ENCODE results near the gene ZNF516.

Gene ZNF516

DNA sequence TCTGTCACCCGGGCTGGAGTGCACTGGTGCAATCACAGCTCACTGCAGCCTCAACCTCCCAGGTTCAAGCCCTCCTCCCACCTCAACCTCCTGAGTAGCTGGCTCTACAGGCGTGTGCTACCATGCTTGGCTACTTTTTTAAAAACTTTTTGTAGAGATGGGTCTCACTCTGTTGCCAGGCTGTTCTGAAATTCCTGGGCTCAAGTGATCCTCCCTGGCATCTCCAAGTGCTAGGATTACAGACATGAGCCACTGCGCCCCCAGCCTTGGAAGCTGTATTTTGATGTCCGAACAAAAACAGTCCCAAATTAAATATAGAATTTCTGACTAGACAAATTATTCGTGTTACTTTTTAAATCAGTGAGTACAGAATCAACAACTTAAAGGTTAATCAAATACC is 97.4 kb downstream of the ZNF516 start:
- Histone ChIP-seq H3K4me3 (ENCODE audit: low read length in 2 of 2) (no peak overlapping the region), H3K27ac (replicated peaks; ENCODE audit: low read length) (no peak overlapping the region), H3K23ac (ENCODE audit: low read depth, low read length, poor library complexity) (no peak overlapping the region), H3K4me1 (ENCODE audit: control insufficient read depth in 2 of 2, insufficient read depth in 1 of 2, low read depth in 1 of 2, low read length in 2 of 2) (peaks cover 0 to 5% of the 10 kb centered on the region in 2 donors), H3K36me3 (replicated peaks in 1 of 2; ENCODE audit: control insufficient read depth in 2 of 2, insufficient read depth in 2 of 2, low read length in 2 of 2) (peaks cover 8 to 26% of the 10 kb centered on the region in 2 donors), H4K91ac (ENCODE audit: low read depth, low read length, poor library complexity) (no peak overlapping the region), H2BK15ac (ENCODE audit: low read length) (no peak overlapping the region), H3K27me3 (ENCODE audit: control insufficient read depth in 3 of 3, insufficient read depth in 3 of 3, low read depth in 1 of 3, low read length in 3 of 3) (no peaks in the 10 kb centered on the region), H2BK5ac (ENCODE audit: low read length) (no peak overlapping the region), H2AFZ (ENCODE audit: low read length) (no peak overlapping the region), H3K9me3 (replicated peaks in 1 of 2; ENCODE audit: control insufficient read depth in 2 of 2, insufficient read depth in 1 of 2, low read depth in 1 of 2, low read length in 2 of 2) (no peaks in the 10 kb centered on the region), H2BK12ac (ENCODE audit: low read length) (no peak overlapping the region), H4K8ac (ENCODE audit: low read depth, low read length) (no peak overlapping the region), H3K4me2 (ENCODE audit: insufficient read depth, low read length, poor library complexity, severe bottlenecking) (no peak overlapping the region), H2BK120ac (ENCODE audit: low read depth, low read length) (no peak overlapping the region), H3K9ac (ENCODE audit: low read depth, low read length, poor library complexity) (no peak overlapping the region), H3K79me1 (ENCODE audit: low read depth, low read length) (peaks cover 14% of the 10 kb centered on the region), H3K14ac (ENCODE audit: low read length) (no peak overlapping the region), H3K4ac (ENCODE audit: low read length) (no peak overlapping the region), H3K18ac (ENCODE audit: low read length) (no peak overlapping the region), H2AK5ac (ENCODE audit: low read depth, low read length) (no peak overlapping the region)
- no CpG with 5 or more reads among the region's 5 CpGs for WGBS, 2 donors (ENCODE audit: extremely low coverage in 2 of 2, insufficient read length in 2 of 2, insufficient replicate concordance in 1 of 2)
- DNase-seq (ENCODE audit: low spot score): no peak

DNA sequence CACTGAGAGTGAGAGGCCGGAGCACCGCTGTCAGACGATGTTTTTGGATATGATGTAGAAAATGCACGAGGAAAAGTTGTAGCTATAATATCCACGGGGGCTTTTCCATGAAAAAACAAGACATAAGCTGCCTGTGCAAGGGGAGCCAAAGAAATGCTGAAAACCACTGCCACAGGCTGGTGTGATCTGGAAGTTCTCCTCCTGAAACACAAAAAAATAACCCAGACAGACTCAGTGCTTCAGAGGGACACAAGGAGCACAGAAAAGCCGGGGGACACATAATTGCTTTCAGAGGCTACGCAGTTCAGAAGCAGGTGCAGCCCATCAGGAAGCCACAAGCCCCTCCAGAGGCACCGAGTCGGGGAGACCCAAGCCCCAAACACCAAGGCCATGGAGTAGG is 98.2 kb downstream of the ZNF516 start:
- Histone ChIP-seq H3K79me1 (ENCODE audit: low read depth, low read length) (peaks cover 15% of the 10 kb centered on the region), H3K27ac (replicated peaks; ENCODE audit: low read length) (no peak overlapping the region), H3K4me1 (ENCODE audit: control insufficient read depth in 2 of 2, insufficient read depth in 1 of 2, low read depth in 1 of 2, low read length in 2 of 2) (peaks cover 0 to 5% of the 10 kb centered on the region in 2 donors), H4K8ac (ENCODE audit: low read depth, low read length) (no peak overlapping the region), H2BK120ac (ENCODE audit: low read depth, low read length) (no peak overlapping the region), H3K9me3 (replicated peaks in 1 of 2; ENCODE audit: control insufficient read depth in 2 of 2, insufficient read depth in 1 of 2, low read depth in 1 of 2, low read length in 2 of 2) (no peaks in the 10 kb centered on the region), H3K4me3 (ENCODE audit: low read length in 2 of 2) (no peak overlapping the region), H3K23ac (ENCODE audit: low read depth, low read length, poor library complexity) (no peak overlapping the region), H2AFZ (ENCODE audit: low read length) (no peak overlapping the region), H2BK15ac (ENCODE audit: low read length) (no peak overlapping the region), H3K27me3 (ENCODE audit: control insufficient read depth in 3 of 3, insufficient read depth in 3 of 3, low read depth in 1 of 3, low read length in 3 of 3) (no peaks in the 10 kb centered on the region), H3K4ac (ENCODE audit: low read length) (no peak overlapping the region), H3K14ac (ENCODE audit: low read length) (no peak overlapping the region), H3K4me2 (ENCODE audit: insufficient read depth, low read length, poor library complexity, severe bottlenecking) (no peak overlapping the region), H3K36me3 (replicated peaks in 1 of 2; ENCODE audit: control insufficient read depth in 2 of 2, insufficient read depth in 2 of 2, low read length in 2 of 2) (peaks cover 5 to 20% of the 10 kb centered on the region in 2 donors), H4K91ac (ENCODE audit: low read depth, low read length, poor library complexity) (no peak overlapping the region), H3K9ac (ENCODE audit: low read depth, low read length, poor library complexity) (no peak overlapping the region), H2BK12ac (ENCODE audit: low read length) (no peak overlapping the region), H3K18ac (ENCODE audit: low read length) (no peak overlapping the region), H2AK5ac (ENCODE audit: low read depth, low read length) (no peak overlapping the region), H2BK5ac (ENCODE audit: low read length) (no peak overlapping the region)
- DNase-seq (ENCODE audit: low spot score): no peak
- WGBS, 2 donors (ENCODE audit: extremely low coverage in 2 of 2, insufficient read length in 2 of 2, insufficient replicate concordance in 1 of 2): no CpG with 5 or more reads among the region's 9 CpGs

- H3K4me1 ChIP-seq (ENCODE audit: control insufficient read depth in 2 of 2, insufficient read depth in 1 of 2, low read depth in 1 of 2, low read length in 2 of 2): peaks cover 0 to 5% of the 10 kb centered on the region in 2 donors
- WGBS, 2 donors (ENCODE audit: extremely low coverage in 2 of 2, insufficient read length in 2 of 2, insufficient replicate concordance in 1 of 2): no CpG with 5 or more reads among the region's 20 CpGs
These were observed 99.4 kb downstream of the ZNF516 start for GRCh38 chr18:76395609-76396008.

DNA sequence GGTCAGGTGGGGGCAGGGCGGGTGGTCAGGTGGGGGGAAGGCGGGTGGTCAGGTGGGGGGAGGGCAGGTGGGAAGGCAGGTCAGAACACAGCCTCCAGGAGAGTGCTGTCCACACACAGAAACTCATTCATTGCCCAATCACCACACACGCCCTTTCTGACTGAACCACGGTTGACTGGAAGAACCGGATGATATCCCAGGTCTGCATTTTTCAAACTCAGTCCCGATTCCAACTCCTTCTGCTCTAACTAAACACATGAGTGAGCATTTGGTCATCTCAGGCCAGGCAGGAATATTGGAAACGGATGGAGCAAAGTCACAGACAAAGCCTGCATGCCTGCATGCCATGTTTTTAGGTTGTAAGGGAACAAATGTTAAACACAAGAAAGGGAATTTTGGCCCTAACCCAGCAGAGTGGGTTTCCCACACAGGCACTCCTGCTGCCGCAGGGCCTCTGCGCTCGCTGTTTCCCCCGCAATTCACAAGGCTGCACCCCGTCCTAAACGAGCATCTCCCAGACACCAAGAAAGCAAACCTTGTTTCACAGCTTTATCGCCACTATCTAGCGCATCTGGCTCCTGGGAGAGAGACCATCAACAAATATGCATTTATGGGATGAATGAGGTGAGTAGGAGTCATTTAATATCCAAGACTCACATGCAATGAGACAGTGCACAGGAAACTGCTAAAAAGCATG is 100.1 kb downstream of the ZNF516 start:
- H3K36me3 ChIP-seq (replicated peaks in 1 of 2; ENCODE audit: control insufficient read depth in 2 of 2, insufficient read depth in 2 of 2, low read length in 2 of 2): peaks cover 8 to 27% of the 10 kb centered on the region in 2 donors
- H3K4me2 ChIP-seq (ENCODE audit: insufficient read depth, low read length, poor library complexity, severe bottlenecking): no peak overlapping the region
- no peak overlapping the region for H2BK12ac ChIP-seq (ENCODE audit: low read length)
- no peak overlapping the region for H2BK15ac ChIP-seq (ENCODE audit: low read length)
- peaks cover 0 to 6% of the 10 kb centered on the region in 2 donors for H3K9me3 ChIP-seq (replicated peaks in 1 of 2; ENCODE audit: control insufficient read depth in 2 of 2, insufficient read depth in 1 of 2, low read depth in 1 of 2, low read length in 2 of 2)
- H3K79me1 ChIP-seq (ENCODE audit: low read depth, low read length): peaks cover 22% of the 10 kb centered on the region
- H3K27ac ChIP-seq (replicated peaks; ENCODE audit: low read length): no peak overlapping the region
- H3K9ac ChIP-seq (ENCODE audit: low read depth, low read length, poor library complexity): no peak overlapping the region
- no peak overlapping the region for H3K18ac ChIP-seq (ENCODE audit: low read length)
- H2BK120ac ChIP-seq (ENCODE audit: low read depth, low read length): no peak overlapping the region
- H3K4ac ChIP-seq (ENCODE audit: low read length): no peak overlapping the region
- H2AK5ac ChIP-seq (ENCODE audit: low read depth, low read length): no peak overlapping the region
- H2BK5ac ChIP-seq (ENCODE audit: low read length): no peak overlapping the region
- no peak overlapping the region for H4K8ac ChIP-seq (ENCODE audit: low read depth, low read length)
- no peak overlapping the region for H3K14ac ChIP-seq (ENCODE audit: low read length)
- no peak overlapping the region for H3K4me3 ChIP-seq (ENCODE audit: low read length in 2 of 2)
- no peak overlapping the region for H2AFZ ChIP-seq (ENCODE audit: low read length)
- DNase-seq (ENCODE audit: low spot score): no peak
- WGBS, 2 donors (ENCODE audit: extremely low coverage in 2 of 2, insufficient read length in 2 of 2, insufficient replicate concordance in 1 of 2): no CpG with 5 or more reads among the region's 15 CpGs
- H3K27me3 ChIP-seq (ENCODE audit: control insufficient read depth in 3 of 3, insufficient read depth in 3 of 3, low read depth in 1 of 3, low read length in 3 of 3): no peaks in the 10 kb centered on the region
- peaks cover 0 to 5% of the 10 kb centered on the region in 2 donors for H3K4me1 ChIP-seq (ENCODE audit: control insufficient read depth in 2 of 2, insufficient read depth in 1 of 2, low read depth in 1 of 2, low read length in 2 of 2)
- H3K23ac ChIP-seq (ENCODE audit: low read depth, low read length, poor library complexity): no peak overlapping the region
- H4K91ac ChIP-seq (ENCODE audit: low read depth, low read length, poor library complexity): no peak overlapping the region

More at GRCh38 chr18:76395609-76396008, 99.4 kb downstream of the ZNF516 start:
- Histone ChIP-seq H4K8ac (ENCODE audit: low read depth, low read length) (no peak overlapping the region), H2BK12ac (ENCODE audit: low read length) (no peak overlapping the region), H3K23ac (ENCODE audit: low read depth, low read length, poor library complexity) (no peak overlapping the region), H2BK120ac (ENCODE audit: low read depth, low read length) (no peak overlapping the region), H3K9ac (ENCODE audit: low read depth, low read length, poor library complexity) (no peak overlapping the region), H3K27me3 (ENCODE audit: control insufficient read depth in 3 of 3, insufficient read depth in 3 of 3, low read depth in 1 of 3, low read length in 3 of 3) (no peaks in the 10 kb centered on the region), H3K4me3 (ENCODE audit: low read length in 2 of 2) (no peak overlapping the region), H4K91ac (ENCODE audit: low read depth, low read length, poor library complexity) (no peak overlapping the region), H2AK5ac (ENCODE audit: low read depth, low read length) (no peak overlapping the region), H3K27ac (replicated peaks; ENCODE audit: low read length) (no peak overlapping the region), H2BK15ac (ENCODE audit: low read length) (no peak overlapping the region), H3K36me3 (replicated peaks in 1 of 2; ENCODE audit: control insufficient read depth in 2 of 2, insufficient read depth in 2 of 2, low read length in 2 of 2) (peaks cover 5 to 22% of the 10 kb centered on the region in 2 donors), H3K79me1 (ENCODE audit: low read depth, low read length) (peaks cover 19% of the 10 kb centered on the region), H3K4ac (ENCODE audit: low read length) (no peak overlapping the region), H3K14ac (ENCODE audit: low read length) (peak overlapping the region; percentile 56), H2BK5ac (ENCODE audit: low read length) (no peak overlapping the region), H3K18ac (ENCODE audit: low read length) (no peak overlapping the region), H3K9me3 (replicated peaks in 1 of 2; ENCODE audit: control insufficient read depth in 2 of 2, insufficient read depth in 1 of 2, low read depth in 1 of 2, low read length in 2 of 2) (no peaks in the 10 kb centered on the region), H3K4me2 (ENCODE audit: insufficient read depth, low read length, poor library complexity, severe bottlenecking) (no peak overlapping the region), H2AFZ (ENCODE audit: low read length) (no peak overlapping the region)
- DNase-seq (ENCODE audit: low spot score): no peak

All from neuronal stem cell (in vitro differentiated cells).